Adipose tissue (tissue), 3 donors: ENCODE results near the gene CLEC9A. TPM values are rescaled to one million over a fixed set of nuclear protein-coding genes. Genes with fewer than 3 reads are reported as not detected.
"Not testable (repeated sequence)": the region's sequence is repeated elsewhere in the genome, so short reads cannot be mapped to it uniquely, and the experiment has no call there.

Source experiments
- H3K27ac ChIP-seq: one replicate; pipeline ENCODE4 v1.5.1; 2013; ENCODE audit warnings: low read depth, low read length
- WGBS, 3 donors: extraction: QIAGEN DNeasy Blood & Tissue Kit; methylation state at CpG; one replicate each; pipeline ENCODE4 v1.1.7; 2013; 5-methylcytosine and 5-hydroxymethylcytosine counted together
- polyA plus RNA-seq, 3 donors: library from polyadenylated mRNA; stranded (reverse); fragments of 200-250 nt; gene quantifications; one replicate each; pipeline ENCODE4 v1.2.3, GENCODE V29; 2013
- donor health status: healthy with polysubstance abuse.
- donor health status: Bipolar disorder and iron deficiency.
- donor health status: healthy.

CLEC9A gene
- under 1 TPM in 1 of 3 donors, not detected in 2; 0.12 TPM for polyA plus RNA-seq

- WGBS, 3 donors: 78 to 91% (median 84%) methylated on average over 14 of the region's 14 CpGs
- H3K27ac ChIP-seq: no peak within 1 kb of the TSS
These were observed at the start of gene CLEC9A for GRCh38 chr12:10030446-10030845. CLEC9A (plus strand) TSS chr12:10030682; CDS start chr12:10052688, 22,006 bp downstream.

GRCh38 chr12:9991876-9992275 lies 38.6 kb upstream of the CLEC9A start:
- WGBS, 3 donors: 48 to 62% (median 55%) methylated on average over 3 of the region's 3 CpGs
- no peak overlapping the region for H3K27ac ChIP-seq

DNA sequence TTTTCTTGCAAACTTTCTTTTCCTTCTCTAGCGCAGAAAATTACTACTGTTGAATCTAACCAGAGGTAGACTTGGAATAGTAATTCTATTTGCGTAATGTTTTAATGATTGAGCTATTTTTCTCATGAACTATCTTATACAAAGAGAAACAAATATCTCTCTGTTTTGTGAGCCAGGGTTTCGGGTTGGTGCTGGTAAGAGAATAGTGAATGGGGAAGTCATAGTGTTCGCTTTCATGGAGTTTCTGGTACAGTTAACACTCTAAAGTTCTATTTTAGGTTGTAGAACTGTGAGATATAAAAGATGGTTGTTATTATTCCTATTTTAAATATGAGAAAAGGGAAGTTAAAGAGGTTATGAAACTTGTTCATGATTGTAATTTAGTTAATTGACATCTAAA lies 38.2 kb upstream of the CLEC9A start:
- H3K27ac ChIP-seq: no peak overlapping the region
- 65 to 77% (median 66%) methylated on average over 4 of the region's 4 CpGs for WGBS, 3 donors

DNA sequence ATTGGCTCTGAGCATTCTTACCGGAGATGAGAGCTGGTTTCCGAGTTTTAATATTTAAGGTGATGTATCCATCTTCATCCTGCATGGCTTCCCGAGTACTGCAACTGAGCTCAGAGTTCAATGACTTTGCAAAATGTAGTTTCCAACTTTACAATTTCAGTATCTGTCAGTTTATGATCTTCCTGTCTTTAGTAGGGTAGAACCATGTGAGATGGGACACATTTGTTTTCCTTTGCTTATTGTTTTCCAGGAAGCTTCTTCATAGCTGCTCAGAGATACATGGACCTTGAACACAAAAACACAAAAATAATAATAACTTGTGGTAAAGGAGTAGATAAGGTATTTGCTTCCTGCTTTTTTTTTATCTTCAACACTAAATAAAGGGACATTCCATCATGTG lies 31.5 kb upstream of the CLEC9A start, which contains the start of gene CLEC1B:
TSS of gene CLEC1B (minus strand) at position 106 of the 400 bp plus-strand sequence. CDS start at position 85, 21 bp downstream.
- H3K27ac ChIP-seq: no peak within 1 kb of the TSS
- WGBS, 3 donors: 83 to 93% (median 91%) methylated on average over 3 of the region's 3 CpGs

GRCh38 chr12:10001171-10001776 lies 29.2 kb upstream of the CLEC9A start:
- WGBS, 3 donors: 66 to 76% (median 72%) methylated on average over 4 of the region's 4 CpGs
- H3K27ac ChIP-seq: no peak overlapping the region

GRCh38 chr12:10012630-10013330 lies 17.7 kb upstream of the CLEC9A start:
- H3K27ac ChIP-seq: no peak overlapping the region
- WGBS, 3 donors: 60 to 81% (median 73%) methylated on average over 6 of the region's 6 CpGs

GRCh38 chr12:10015450-10015849 lies 15.0 kb upstream of the CLEC9A start:
- no peak overlapping the region for H3K27ac ChIP-seq
- WGBS, 3 donors: 61 to 73% (median 72%) methylated on average over 4 of the region's 4 CpGs

- 5 to 9% (median 8%) methylated on average over 1 of the region's 1 CpG for WGBS, 3 donors
- no peak overlapping the region for H3K27ac ChIP-seq
These were observed 13.6 kb upstream of the CLEC9A start for GRCh38 chr12:10016881-10017280.

GRCh38 chr12:10018386-10018785 lies 12.1 kb upstream of the CLEC9A start:
- no peak overlapping the region for H3K27ac ChIP-seq

GRCh38 chr12:10021342-10021741 lies 9.1 kb upstream of the CLEC9A start:
- H3K27ac ChIP-seq: no peak overlapping the region

More at GRCh38 chr12:10018386-10018785, 12.1 kb upstream of the CLEC9A start:
- 45 to 51% (median 48%) methylated on average over 5 of the region's 5 CpGs for WGBS, 3 donors

DNA sequence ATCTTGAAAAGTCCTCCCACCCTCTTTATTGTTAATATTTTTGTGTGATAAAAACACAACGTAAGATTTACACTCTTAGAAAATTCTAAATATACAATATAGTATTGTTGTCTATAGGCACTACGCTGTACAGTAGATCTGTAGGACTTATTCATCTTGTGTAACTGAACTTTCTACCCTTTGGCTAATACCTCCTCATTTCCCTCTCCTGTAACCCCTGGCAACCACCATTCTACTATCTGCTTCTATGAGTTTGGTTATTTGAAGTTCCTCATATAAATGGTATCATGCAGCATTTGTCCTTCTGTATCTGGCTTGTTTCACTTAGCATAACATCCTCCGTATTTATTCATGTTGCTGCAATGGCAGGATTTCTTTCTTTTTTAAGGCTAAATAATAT lies 5.2 kb upstream of the CLEC9A start:
- 83 to 87% (median 85%) methylated on average over 3 of the region's 3 CpGs for WGBS, 3 donors

More at GRCh38 chr12:10021342-10021741, 9.1 kb upstream of the CLEC9A start:
- 56 to 82% (median 74%) methylated on average over 3 of the region's 3 CpGs for WGBS, 3 donors

GRCh38 chr12:10026666-10027065 lies 3.8 kb upstream of the CLEC9A start:
- WGBS, 3 donors: 75 to 87% (median 86%) methylated on average over 4 of the region's 4 CpGs
- H3K27ac ChIP-seq: not testable (repeated sequence)

More for the DNA sequence above, 5.2 kb upstream of the CLEC9A start:
- H3K27ac ChIP-seq: no peak overlapping the region

DNA sequence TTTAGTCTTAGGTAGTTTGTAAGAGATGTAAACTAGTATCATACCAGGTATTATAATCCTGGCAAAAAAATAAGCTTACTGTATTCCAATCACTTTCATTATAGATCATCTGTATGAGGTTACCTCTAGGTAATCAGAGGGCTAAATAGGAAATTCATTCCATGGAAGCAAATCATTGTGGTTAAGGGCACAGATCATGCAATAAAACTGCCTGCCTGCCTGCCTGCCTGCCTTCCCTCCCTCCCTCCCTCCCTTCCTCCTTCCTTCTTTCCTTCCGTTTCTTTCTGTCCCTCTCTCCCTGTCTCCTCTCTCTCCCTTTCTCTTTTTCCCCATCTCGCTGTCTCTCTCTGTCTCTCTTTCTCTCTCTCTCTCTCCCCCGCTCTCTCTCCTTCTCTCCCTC lies 3.2 kb upstream of the CLEC9A start:
- WGBS, 3 donors: 50 to 77% (median 56%) methylated on average over 3 of the region's 3 CpGs
- H3K27ac ChIP-seq: no peak overlapping the region

DNA sequence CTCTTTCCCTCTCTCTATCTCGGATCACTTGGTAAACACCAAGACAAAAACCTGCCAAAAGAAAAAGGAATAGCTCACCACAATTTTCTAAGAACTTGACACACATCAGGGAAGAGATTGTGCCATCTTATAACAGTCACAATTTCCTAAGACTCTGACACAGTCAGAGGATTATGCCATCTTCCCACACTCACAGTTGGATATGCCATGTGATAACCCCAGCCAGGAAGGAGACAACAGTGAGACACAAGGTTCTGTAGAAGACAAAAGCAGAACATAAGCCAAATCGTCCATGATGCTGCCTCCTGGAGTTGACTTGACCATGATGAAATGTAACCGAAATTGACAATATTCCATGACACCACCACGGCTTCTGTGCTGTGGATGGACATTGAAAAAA lies 2.8 kb upstream of the CLEC9A start:
- 41 to 70% (median 45%) methylated on average over 4 of the region's 4 CpGs for WGBS, 3 donors
- H3K27ac ChIP-seq: no peak overlapping the region

DNA sequence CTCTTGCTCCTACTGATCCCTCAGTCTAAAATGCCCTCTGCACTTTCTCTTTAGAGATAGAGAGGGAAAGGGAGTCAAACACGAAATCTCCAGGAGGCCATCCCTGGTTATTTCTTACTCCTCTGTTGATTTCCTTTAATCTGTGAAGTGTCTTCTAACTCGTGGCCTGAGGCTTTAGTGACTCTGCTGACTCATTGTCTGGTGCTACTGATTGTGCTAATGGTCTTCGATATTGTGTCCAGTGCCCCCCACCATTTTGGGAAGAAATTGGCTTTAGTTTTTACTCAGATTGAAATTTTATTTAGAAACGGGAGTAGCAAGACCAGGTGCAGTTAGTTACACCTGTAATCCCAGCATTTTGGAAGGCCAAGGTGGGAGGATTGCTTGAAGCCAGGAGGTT lies 839 bp downstream of the CLEC9A start:
- no peak overlapping the region for H3K27ac ChIP-seq
- 49 to 59% (median 58%) methylated on average over 4 of the region's 4 CpGs for WGBS, 3 donors

DNA sequence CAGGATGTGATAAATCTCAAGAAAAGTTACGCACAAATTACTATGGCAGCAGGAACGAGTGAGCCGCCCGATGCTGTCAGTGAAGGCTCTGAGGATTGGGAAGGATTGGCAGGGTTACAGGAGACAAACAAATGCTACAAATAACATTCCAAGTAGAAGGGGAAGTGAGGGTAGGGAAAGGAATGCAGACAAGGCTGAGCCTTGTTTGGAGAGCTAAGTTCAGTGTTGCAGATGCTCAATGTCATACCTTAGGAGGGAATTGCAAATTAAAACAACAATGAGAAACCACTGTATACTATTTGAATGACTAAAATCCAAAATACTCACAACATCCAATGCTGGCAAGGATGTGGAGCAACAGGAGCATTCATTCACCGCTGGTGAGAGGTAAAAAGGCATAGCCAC lies 1.3 kb downstream of the CLEC9A start:
- 62 to 71% (median 63%) methylated on average over 5 of the region's 5 CpGs for WGBS, 3 donors
- no peak overlapping the region for H3K27ac ChIP-seq

- no peak overlapping the region for H3K27ac ChIP-seq
- 61 to 84% (median 77%) methylated on average over 1 of the region's 1 CpG for WGBS, 3 donors
These were observed 3.5 kb downstream of the CLEC9A start for GRCh38 chr12:10033783-10034545.

DNA sequence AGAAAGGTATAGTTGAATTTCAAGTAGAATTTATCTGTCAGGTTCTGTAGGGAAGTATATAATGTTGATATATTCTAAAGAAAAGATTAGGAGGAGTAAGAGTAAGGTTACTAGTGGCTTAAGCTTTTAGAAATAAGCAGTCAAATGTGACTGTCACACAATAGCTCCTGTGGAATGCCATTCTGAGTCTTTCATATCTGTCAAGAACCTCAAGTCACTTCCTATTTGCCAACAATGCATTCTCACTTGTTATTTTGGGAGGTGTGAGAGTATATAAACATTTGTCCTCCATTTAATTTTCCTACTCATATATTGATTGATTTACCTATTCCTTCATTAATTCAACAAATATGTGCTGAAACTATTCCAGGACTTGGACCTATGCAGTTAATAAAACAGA lies 11.7 kb downstream of the CLEC9A start:
- no peak overlapping the region for H3K27ac ChIP-seq

GRCh38 chr12:10048526-10048925 lies 18.0 kb downstream of the CLEC9A start:
- 48 to 63% (median 49%) methylated on average over 3 of the region's 3 CpGs for WGBS, 3 donors

More at GRCh38 chr12:10048526-10048925, 18.0 kb downstream of the CLEC9A start:
- H3K27ac ChIP-seq: no peak overlapping the region
